ENCODE data around the gene ETV4.

The ETV4 gene

GRCh38 chr17:43490621-43491020 is 55.5 kb downstream of the ETV4 start:
- H3K4me3 ChIP-seq (replicated peaks; ENCODE audit: insufficient read depth, low read length), result no peak overlapping the region
- no peak for DNase-seq (ENCODE audit: low read depth in 1 of 2, low spot score in 1 of 2)
- TF ChIP-seq POLR2AphosphoS5 (IDR thresholded peaks at IDR 0.05; ENCODE audit: low read depth) (no peak), CTCF (IDR thresholded peaks at IDR 0.05; ENCODE audit: insufficient read depth, low read length) (no peak), SPI1 (IDR thresholded peaks at IDR 0.05; ENCODE audit: borderline replicate concordance, low read depth) (no peak), REST (IDR thresholded peaks at IDR 0.05; ENCODE audit: insufficient replicate concordance, low read depth) (no peak), GABPA (IDR thresholded peaks at IDR 0.05; ENCODE audit: low read depth) (no peak)
- no peaks in the 10 kb centered on the region for H3K27me3 ChIP-seq (ENCODE audit: insufficient read depth, poor library complexity, severe bottlenecking)
- no peak overlapping the region for H3K27ac ChIP-seq (replicated peaks)

DNA sequence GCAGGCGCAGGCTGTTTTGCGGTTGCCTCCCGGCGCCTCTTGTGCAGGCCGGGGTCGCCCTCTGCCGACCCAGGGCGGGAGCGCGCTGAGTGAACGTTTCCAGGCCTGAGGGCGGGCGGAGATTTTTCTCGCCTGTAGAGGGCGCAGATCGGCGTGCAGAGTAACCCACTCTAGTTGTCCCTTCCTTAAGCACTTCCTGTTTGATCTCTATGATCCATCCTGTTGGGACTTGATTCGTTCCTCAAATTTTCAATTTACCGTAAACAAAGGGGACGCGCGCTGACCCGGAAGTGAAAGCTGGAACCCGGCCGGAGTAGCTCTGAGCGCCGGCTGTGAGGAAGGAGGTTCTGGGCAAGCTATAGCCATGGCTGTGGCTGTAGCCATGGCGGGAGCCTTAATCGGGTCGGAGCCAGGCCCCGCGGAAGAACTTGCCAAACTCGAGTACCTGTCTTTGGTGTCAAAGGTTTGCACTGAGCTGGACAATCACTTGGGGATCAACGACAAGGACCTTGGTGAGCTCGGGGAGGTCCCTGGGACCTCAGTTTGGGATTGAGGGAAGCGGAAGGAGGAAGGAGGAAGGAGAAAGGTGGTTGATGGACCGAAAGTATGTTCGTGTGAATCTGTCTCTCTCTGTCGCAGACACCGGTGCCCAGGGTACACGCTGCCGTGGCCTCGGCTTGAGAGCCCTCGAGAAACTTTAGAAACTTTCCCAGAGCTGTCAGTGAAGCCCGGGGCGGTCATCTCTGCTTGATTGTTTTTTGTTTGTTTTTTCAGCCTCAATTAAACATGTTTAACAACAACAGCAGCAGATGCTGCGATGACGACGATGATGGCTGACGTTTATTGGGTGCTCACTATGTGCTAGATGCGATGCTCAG is 62.2 kb downstream of the ETV4 start, which contains the start of gene DHX8:
Gene DHX8 (plus strand): TSS at position 302 of the 878 bp plus-strand sequence. CDS start 63 bp downstream, at position 365.
- peak; percentile 98 for DNase-seq (ENCODE audit: low read depth in 1 of 2, low spot score in 1 of 2)
- TF ChIP-seq POLR2AphosphoS5 (IDR thresholded peaks at IDR 0.05; ENCODE audit: low read depth), result peak; percentile 82
- no peak for TF ChIP-seq REST (IDR thresholded peaks at IDR 0.05; ENCODE audit: insufficient replicate concordance, low read depth)
- peak; percentile 92 for TF ChIP-seq SPI1 (IDR thresholded peaks at IDR 0.05; ENCODE audit: borderline replicate concordance, low read depth)
- TF ChIP-seq GABPA (IDR thresholded peaks at IDR 0.05; ENCODE audit: low read depth), result peak; percentile 98
- peak; percentile 100 for TF ChIP-seq CTCF (IDR thresholded peaks at IDR 0.05; ENCODE audit: insufficient read depth, low read length)
- H3K27me3 ChIP-seq (ENCODE audit: insufficient read depth, poor library complexity, severe bottlenecking), result no peaks in the 10 kb centered on the region
- H3K4me3 ChIP-seq (replicated peaks; ENCODE audit: insufficient read depth, low read length), result peak within 1 kb of the TSS; percentile 88
- H3K27ac ChIP-seq (replicated peaks), result peak within 1 kb of the TSS; percentile 80

GRCh38 chr17:43482103-43483012 is 63.8 kb downstream of the ETV4 start:
- TF ChIP-seq GABPA (IDR thresholded peaks at IDR 0.05; ENCODE audit: low read depth), result no peak
- no peak for TF ChIP-seq POLR2AphosphoS5 (IDR thresholded peaks at IDR 0.05; ENCODE audit: low read depth)
- no peak for TF ChIP-seq SPI1 (IDR thresholded peaks at IDR 0.05; ENCODE audit: borderline replicate concordance, low read depth)
- TF ChIP-seq CTCF (IDR thresholded peaks at IDR 0.05; ENCODE audit: insufficient read depth, low read length), result no peak
- no peak for TF ChIP-seq REST (IDR thresholded peaks at IDR 0.05; ENCODE audit: insufficient replicate concordance, low read depth)
- Histone ChIP-seq H3K27me3 (ENCODE audit: insufficient read depth, poor library complexity, severe bottlenecking) (no peaks in the 10 kb centered on the region), H3K27ac (replicated peaks) (no peak overlapping the region), H3K4me3 (replicated peaks; ENCODE audit: insufficient read depth, low read length) (no peak overlapping the region)
- DNase-seq (ENCODE audit: low read depth in 1 of 2, low spot score in 1 of 2), result no peak
